Left renal pelvis (tissue), 4 donors: ENCODE measurements around the gene JUP. TPM values are rescaled to one million over a fixed set of nuclear protein-coding genes. Genes with fewer than 3 reads are reported as not detected.
"Not testable (repeated sequence)": the region's sequence is repeated elsewhere in the genome, so short reads cannot be mapped to it uniquely, and the experiment has no call there.

ENCODE experiments used
- DNase-seq, 4 donors: peaks; one replicate each; pipeline ENCODE4 v3.0.0-alpha.2; 2013; ENCODE audit warnings: low read depth in 4 of 4, low spot score in 3 of 4
- polyA plus RNA-seq, 4 donors: library from polyadenylated mRNA; unstranded; fragments of 120-200 nt; gene quantifications; one replicate each; pipeline ENCODE4 v1.2.1, GENCODE V29; 2013; ENCODE audit not compliant: insufficient read length in 4 of 4

The JUP gene
- polyA plus RNA-seq: 100 to 1,000 TPM in 3 of 4 donors, 10 to 100 TPM in 1; 74.9 to 239 (median 187) TPM

DNA sequence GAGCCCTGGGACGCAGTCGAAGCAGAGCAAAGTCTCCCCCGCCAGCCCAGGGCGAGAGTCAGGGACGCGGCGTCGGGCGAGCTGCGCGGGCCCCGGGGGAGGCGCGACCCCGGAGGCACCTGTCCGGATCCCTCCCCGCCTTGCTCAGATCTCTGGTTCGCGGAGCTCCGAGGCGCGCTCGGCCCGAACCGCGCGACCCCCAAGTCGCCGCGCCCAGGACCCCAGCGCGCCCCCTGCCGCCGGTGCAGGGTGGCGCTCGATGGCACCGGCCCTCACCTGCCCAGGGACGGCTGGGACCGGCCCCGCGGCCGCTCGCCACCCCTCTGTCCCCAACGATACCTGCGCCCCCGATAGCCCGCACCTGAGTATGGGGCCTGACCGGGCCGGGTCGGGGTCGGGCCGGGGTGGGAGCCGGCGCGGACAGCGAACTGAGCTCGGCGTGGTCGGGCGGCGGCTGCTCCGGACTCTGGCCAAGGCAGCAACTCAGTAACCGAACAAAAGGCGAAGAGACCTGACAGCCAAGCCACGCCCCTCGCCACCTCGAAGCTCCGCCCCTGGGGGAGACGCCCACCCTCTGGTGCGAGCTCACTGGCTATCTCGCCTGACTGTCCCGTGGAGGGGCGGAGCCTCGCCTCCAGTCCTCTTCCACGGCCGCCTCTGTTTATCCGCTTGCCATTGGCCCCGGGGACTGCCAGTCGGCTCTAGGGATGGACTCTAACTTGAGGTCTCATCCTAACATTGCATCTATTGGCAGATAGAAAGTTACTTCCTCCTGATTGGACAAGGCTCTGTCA lies at the start of gene JUP:
TSS of gene JUP (minus strand) at position 485 of the 794 bp plus-strand sequence. CDS start 14,857 bp downstream, outside the sequence.
- peak; percentile 96 to 99 (median 99) for DNase-seq

DNA sequence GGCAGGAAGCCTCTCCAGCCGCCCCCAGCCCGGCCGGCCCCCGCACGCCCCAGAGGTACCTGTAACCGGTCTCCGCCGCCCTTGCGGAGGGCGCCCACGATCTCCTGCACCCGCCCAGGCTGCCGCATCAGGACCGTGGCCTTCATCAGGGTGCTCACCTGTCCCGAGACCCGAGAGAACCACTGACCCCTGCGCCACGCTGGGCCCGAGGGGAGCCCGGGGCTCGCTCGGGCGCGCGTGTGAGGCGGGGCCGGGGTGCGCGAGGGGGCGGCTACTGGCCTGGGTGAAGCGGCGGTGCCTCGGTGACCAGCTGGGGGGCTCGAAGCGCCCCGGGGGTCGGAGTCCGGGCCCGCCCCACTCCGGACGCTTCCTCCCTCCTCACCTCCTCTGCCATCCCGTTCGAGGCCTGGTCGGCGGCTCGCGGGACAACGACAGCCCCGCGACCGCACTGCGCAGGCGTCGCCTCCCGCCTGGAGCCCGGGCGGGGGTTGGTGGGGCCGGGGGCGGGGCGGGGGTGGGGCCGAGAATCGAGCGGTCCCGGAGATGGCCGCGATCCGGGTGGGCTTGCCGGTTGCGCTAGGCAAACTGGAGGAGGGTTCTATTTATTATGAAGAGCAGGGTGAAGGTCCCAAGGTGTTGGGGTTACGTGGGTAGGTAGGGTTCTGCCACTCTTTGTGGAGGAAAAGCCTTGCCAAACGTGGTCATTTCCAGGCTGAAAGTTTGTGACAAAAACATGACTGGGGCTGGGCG lies 49.5 kb upstream of the JUP start, which contains the start of gene NT5C3B:
TSS of gene NT5C3B (minus strand) at position 433 of the 750 bp plus-strand sequence. CDS start at position 394, 39 bp downstream.
- no peak for DNase-seq

DNA sequence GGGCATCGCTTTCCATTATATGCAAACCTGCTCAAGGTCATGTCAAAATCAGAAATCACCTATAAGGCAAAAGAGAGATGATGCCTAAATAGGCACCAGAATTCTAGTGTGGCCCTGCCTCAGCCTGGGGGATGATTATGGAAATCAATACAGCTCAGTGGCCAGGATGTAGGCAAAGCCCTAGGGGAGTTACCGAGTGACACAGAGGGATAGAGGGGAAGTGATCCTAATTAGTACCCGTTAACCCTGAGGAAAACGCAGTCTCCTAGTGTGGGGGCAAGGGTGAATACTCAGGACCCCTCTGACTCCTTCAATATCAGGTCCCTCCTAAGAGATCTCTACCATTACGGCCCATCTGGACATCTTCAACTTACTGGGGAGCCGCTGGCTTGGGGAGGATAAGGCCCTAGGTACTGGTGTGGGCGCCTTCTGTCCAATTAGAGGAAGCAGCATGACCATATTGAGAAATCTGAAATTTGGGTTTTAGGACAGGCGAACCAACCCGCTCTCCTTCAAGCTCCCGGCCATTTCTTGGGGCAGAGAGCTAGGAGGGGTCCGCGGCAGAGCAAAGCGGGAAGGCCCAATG lies 48.8 kb upstream of the JUP start:
- no peak for DNase-seq

DNA sequence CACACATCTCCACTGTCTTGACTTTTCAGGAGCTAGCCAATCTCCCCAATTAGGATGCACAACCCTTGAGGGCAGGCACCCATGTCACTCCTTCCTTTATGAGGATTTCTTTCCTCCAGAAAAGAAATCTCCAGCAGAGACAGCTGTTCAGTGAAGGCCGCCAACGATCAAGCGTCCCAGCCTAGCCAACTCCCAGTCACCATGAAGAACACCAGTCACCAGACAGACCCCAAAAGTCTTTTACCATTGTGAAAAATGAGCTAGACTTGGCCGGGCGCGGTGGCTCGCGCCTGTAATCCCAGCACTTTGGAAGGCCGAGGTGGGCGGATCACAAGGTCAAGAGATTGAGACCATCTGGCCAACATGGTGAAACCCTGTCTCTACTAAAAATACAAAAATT lies 43.5 kb upstream of the JUP start:
- not testable (repeated sequence) for DNase-seq

DNA sequence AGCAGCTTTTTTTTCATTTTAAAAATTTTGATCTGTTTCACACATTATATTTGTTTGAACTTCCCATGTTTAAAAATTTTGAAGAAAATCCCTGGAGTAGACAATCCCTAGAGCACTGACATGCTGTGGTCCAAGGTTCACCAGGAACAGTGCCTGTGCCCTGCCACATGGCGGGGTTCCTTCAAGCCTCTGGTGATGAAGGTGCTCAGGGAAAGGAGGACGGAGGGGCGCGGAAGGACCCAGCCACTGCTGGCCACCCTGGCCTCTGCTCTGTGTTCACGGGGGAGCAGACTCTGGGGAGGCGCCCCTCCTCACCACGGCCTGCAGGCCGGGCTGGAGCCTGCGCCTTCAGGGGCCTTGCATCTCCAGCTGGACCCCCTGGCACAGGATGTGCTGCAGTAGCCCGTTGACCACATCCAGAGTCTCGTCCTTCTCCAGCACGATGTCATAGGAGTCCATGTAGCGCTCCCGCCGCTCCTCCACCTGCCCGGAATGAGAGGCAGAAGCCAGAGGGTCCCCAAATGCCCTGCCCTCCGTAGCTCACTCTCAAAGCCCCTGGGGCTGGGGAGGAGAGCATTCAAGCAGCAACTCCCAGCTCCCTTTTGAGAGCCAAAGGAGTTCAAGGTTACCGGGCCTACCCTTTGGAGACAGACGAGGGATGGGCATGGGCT lies 38.8 kb upstream of the JUP start:
- no peak for DNase-seq

DNA sequence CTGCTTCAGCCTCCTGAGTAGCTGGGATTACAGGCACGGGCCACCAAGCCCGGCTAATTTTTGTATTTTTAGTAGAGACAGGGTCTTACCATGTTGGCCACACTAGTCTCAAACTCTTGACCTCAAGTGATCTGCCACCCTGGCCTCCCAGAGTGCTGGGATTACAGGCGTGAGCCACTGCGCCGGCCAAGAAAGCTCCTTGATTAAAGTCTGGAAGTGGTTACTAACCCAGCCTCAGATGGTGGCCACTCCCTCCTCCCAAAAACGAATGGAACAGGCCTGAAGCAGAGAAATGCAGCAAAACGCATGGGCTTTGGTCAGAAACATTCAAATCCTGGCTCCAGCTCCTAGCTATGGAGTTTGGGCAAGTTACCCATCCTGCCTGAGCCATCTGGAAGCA lies 37.6 kb upstream of the JUP start:
- no peak for DNase-seq

DNA sequence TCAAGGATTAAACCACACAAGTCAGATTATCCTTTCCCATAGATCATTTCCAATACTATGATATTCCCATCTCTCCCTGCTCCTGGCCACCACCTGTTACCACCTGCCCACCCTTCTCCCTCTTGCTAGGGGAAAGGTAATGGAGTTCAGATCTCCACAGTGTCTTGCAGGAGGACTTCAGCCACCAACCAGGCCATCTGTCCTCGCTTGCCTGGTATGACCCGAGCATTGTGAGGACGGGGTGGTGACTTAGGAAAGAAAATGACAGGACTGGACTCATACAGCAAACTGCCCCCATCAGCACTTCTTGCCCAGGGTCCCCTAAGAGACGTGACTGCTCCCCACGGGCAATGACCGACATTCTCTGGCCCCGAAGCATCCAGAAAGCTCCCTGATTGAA lies 37.1 kb upstream of the JUP start:
- no peak for DNase-seq

DNA sequence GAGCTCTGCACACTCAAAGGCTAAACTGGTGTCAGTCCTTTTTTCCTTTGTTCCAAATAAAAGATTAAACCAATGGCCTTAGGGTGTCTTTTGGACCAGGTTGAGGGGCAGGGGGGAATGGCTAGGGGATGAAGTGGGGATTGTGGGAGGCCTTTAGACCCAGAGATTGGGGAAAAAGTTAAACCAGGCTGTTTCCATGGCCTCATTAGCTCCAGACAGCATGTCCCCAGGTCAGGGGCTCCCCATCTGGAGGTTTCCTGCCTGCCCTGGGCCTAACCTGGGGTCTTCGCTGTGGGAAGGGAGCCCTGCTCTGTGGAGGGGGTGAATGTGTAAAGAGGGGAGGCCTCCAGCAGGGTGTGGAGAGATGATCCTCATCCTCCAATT lies 36.6 kb upstream of the JUP start:
- no peak for DNase-seq

DNA sequence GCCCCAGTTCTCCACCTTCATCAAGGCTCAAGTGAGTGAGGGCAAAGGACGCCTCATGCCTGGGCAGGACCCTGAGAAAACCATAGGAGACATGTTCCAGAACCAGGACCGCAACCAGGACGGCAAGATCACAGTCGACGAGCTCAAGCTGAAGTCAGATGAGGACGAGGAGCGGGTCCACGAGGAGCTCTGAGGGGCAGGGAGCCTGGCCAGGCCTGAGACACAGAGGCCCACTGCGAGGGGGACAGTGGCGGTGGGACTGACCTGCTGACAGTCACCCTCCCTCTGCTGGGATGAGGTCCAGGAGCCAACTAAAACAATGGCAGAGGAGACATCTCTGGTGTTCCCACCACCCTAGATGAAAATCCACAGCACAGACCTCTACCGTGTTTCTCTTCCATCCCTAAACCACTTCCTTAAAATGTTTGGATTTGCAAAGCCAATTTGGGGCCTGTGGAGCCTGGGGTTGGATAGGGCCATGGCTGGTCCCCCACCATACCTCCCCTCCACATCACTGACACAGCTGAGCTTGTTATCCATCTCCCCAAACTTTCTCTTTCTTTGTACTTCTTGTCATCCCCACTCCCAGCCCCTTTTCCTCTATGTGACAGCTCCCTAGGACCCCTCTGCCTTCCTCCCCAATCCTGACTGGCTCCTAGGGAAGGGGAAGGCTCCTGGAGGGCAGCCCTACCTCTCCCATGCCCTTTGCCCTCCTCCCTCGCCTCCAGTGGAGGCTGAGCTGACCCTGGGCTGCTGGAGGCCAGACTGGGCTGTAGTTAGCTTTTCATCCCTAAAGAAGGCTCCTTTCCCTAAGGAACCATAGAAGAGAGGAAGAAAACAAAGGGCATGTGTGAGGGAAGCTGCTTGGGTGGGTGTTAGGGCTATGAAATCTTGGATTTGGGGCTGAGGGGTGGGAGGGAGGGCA lies 36.0 kb upstream of the JUP start:
- DNase-seq: no peak

DNA sequence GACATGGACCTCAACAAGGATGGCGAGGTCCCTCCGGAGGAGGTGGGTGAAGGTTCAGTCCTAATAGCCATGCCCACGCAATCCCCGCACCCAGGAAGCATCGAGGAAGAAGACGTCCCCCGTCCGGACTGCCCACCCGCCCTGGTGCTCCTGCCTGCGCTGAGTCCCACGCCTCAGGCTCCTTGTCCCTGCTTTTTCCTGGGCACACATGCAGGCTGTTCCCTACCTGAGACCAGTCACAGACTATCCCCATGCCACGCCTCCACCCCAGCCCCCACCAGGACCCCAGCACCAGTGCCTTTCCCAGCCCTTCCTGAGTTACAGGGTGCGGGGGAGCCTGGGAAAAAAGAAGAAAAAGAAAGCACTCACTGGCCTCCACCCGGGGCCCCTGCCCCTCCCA lies 35.3 kb upstream of the JUP start:
- no peak for DNase-seq

DNA sequence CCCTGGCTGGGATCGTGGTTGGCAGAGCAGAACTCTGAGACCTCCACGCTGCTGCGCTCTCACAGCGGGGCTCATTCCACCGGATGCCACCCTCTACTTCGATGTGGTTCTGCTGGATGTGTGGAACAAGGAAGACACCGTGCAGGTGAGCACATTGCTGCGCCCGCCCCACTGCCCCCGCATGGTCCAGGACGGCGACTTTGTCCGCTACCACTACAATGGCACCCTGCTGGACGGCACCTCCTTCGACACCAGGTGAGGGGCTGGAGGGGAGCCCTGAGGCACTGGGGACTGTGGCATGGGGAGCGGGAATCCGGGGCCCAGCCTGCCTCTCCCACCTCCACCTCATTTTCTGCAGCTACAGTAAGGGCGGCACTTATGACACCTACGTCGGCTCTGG lies 31.5 kb upstream of the JUP start:
- no peak for DNase-seq

DNA sequence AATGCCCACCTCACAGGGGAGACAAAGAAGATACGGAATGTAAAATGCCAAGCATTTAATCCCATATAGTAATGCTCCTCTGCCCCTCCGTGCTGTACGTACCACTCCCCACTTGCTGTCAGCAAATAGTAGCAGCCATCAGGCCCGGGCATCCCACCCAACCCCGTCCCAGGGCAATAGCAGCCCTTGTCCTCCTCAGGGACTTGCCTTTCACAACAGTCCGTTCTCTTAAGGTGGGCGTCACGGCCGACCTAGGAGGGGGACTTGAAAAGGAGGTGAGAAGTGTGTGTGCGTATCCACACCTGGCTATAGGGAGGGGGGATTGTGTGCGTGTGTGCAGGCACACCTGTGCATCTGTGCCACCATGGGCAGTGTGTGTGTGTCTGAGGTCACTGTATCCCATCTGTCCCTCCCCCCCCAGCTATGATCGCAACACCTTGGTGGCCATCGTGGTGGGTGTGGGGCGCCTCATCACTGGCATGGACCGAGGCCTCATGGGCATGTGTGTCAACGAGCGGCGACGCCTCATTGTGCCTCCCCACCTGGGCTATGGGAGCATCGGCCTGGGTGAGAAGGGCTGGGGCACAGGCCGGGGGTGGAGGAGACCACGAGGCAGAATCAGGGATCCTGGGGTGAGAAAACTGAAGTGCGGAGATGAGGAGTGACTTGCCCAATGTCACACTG lies 30.3 kb upstream of the JUP start:
- no peak for DNase-seq

DNA sequence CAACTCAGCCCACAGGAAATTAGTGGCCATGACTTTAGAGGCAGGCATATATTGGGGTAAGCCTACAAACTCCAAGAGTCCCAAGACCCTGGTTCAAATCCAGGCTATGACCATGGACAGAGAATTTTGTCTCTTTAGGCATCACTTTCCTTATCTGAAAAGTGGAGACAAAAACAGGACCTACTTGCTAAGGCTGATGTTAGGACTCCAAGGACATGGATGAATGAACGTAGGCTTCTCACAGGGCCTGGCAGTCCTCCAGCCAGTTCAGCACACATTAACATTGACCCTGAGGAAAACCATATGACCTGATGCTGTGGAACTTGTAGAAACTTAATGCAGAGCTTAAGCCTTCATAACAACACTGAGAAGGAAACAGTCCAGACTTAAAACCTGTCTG lies 27.7 kb upstream of the JUP start:
- DNase-seq: no peak

DNA sequence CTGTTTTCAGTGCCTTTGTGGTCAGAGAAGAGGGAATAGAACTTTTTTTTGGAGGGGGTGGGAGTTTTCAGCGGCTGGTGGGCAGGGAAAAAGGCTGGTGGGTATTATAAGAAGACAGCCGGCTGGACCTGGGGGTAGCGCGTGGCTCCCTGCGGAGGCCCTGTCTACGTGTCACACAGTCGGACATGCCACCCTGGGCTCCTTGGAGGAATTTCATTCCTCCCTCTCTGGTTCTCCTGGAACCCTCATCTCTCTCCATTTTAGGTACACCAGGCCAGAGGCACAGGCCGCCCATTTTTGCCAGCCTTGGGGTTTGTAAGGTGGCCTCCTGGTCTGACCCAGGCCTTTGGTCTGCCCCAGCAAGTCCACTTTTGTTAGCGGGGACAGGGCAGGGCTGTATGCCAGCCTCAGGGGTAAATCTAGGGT lies 27.2 kb upstream of the JUP start:
- DNase-seq: no peak

DNA sequence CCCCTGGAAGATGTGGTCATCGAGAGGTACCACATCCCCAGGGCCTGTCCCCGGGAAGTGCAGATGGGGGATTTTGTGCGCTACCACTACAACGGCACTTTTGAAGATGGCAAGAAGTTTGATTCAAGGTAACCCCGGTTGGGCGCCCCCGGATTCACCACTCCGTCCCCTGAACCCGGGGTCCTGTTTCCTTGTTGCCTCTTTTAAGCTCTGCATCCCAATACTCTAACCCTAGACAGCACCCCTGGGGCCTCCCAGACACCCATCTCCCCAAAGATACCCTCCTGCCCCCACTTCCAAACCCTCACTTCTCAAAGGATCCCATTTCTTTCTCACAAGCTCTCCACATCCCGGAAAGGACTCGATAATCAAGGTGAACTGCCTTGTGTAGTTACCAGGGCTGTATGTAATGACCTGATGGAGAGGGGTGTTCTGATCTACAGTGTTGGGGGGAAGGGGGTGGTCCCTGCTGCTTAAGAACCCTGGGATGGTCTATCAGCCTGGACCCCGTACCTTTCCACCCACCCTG lies 26.7 kb upstream of the JUP start:
- no peak for DNase-seq

DNA sequence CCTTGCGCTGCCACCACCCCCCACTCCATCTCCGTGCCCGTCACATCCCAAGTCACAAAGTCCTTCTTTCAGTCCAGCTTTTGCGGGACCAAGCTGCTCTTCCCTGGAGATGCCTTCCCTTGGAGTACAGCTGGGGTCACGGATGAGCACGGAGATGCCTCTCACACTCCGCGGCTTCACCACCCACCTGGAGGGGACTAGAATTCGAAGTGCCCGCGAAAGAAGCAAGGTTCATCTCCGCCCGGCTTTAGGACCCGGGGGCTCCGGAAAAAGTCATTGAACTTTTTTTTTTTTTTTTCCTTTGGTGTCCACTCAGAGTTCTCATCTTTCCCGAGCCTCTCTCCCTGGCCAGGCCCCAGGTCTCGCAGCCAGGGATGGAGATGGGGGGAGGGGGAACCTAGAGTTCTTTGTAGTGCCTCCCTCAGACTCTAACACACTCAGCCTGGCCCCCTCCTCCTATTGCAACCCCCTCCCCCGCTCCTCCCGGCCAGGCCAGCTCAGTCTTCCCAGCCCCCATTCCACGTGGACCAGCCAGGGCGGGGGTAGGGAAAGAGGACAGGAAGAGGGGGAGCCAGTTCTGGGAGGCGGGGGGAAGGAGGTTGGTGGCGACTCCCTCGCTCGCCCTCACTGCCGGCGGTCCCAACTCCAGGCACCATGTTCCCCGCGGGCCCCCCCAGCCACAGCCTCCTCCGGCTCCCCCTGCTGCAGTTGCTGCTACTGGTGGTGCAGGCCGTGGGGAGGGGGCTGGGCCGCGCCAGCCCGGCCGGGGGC lies 26.1 kb upstream of the JUP start, which contains the start of gene FKBP10:
TSS of gene FKBP10 (plus strand) at position 624 of the 771 bp plus-strand sequence. CDS start at position 655, 31 bp downstream.
- DNase-seq: peak in 2 of 4 donors; percentile 81 to 88

DNA sequence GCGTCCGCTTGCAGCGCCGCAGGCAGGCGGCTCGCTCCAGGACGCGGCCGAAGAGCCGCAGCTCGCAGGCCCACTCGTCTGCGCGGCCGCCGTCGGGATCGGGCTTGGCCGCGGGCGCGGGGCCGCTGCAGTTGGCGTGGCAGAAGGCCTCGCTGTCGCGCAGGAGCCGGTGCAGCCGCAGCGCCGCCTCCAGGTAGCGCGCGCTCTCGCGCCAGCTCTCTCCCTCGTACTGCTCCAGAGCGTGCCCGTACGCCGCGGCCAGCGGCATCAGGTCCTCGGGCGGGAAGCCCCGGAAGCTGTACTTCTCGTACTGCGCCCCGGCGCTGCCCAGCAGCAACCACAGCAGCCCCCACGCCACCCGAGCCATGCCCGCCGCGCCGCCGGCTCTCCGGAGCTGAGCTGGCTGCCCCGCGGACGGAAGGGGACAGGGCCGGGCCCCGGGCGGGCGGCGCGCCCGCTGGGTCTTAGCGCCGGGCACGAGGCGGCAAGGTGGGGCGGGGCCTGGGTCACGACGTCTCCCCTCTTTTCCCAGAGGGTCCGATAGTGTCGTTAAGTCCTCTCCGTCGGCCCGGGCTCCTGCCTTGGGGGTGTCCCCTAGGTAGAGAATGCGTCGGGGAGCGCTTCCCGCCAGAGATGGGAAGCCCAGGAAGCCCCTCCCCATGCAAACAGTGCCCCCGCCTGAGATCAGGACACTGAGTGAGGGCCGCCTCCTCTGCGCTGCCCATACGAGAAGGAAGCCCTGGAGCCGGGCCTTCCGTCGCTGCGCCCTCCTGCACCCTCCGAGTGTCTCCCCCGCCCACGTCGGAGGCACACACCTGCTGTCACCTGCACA lies 25.3 kb upstream of the JUP start, which contains the start of gene P3H4:
TSS of gene P3H4 (minus strand) at position 401 of the 832 bp plus-strand sequence. CDS start at position 367, 34 bp downstream.
- DNase-seq: peak in 1 of 4 donors; percentile 60
